ENCODE data around the gene ATG7.

DNA sequence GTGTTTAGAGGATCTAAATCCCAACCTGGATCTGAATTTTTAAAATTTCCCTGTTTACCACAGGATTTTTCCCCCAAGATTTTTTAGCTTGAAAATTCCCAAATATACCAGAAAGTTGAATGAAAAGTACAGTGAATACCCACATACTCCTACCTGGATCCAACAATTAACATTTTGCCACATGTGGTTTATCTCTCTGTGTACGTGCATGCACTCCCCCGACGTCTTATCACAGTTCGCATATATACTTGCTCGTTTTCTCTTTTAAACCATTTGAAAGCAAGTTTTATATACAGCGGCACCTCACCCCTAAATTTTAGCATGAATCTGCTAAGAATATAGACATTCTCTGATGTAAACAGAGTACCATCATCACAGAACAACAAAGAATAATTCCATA, 165.3 kb downstream of the ATG7 start:
- TF ChIP-seq ZFP30 (CRISPR knock-in tag; IDR thresholded peaks at IDR 0.05) (no peak), PPARA (CRISPR knock-in tag; IDR thresholded peaks at IDR 0.05; ENCODE audit: borderline replicate concordance) (no peak), ISL1 (CRISPR knock-in tag; IDR thresholded peaks at IDR 0.05) (no peak), ZC3H10 (CRISPR knock-in tag; IDR thresholded peaks at IDR 0.05) (no peak), BACH2 (CRISPR knock-in tag; IDR thresholded peaks at IDR 0.05; ENCODE audit: borderline replicate concordance) (no peak), ZNF8 (CRISPR knock-in tag; IDR thresholded peaks at IDR 0.05) (no peak), OSR1 (CRISPR knock-in tag; IDR thresholded peaks at IDR 0.05) (no peak), ZFP3 (CRISPR knock-in tag; IDR thresholded peaks at IDR 0.05) (no peak), CSDC2 (CRISPR knock-in tag; IDR thresholded peaks at IDR 0.05) (no peak), RARB (CRISPR knock-in tag; IDR thresholded peaks at IDR 0.05) (no peak), SNAI2 (CRISPR knock-in tag; IDR thresholded peaks at IDR 0.05) (no peak)
- TF ChIP-seq, protein P1, sequence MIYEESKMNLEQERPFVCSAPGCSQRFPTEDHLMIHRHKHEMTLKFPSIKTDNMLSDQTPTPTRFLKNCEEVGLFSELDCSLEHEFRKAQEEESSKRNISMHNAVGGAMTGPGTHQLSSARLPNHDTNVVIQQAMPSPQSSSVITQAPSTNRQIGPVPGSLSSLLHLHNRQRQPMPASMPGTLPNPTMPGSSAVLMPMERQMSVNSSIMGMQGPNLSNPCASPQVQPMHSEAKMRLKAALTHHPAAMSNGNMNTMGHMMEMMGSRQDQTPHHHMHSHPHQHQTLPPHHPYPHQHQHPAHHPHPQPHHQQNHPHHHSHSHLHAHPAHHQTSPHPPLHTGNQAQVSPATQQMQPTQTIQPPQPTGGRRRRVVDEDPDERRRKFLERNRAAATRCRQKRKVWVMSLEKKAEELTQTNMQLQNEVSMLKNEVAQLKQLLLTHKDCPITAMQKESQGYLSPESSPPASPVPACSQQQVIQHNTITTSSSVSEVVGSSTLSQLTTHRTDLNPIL (CRISPR knock-in tag; IDR thresholded peaks at IDR 0.05; ENCODE audit: low read depth), result no peak
- TF ChIP-seq, protein P2, sequence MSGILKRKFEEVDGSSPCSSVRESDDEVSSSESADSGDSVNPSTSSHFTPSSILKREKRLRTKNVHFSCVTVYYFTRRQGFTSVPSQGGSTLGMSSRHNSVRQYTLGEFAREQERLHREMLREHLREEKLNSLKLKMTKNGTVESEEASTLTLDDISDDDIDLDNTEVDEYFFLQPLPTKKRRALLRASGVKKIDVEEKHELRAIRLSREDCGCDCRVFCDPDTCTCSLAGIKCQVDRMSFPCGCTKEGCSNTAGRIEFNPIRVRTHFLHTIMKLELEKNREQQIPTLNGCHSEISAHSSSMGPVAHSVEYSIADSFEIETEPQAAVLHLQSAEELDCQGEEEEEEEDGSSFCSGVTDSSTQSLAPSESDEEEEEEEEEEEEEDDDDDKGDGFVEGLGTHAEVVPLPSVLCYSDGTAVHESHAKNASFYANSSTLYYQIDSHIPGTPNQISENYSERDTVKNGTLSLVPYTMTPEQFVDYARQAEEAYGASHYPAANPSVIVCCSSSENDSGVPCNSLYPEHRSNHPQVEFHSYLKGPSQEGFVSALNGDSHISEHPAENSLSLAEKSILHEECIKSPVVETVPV (CRISPR knock-in tag; IDR thresholded peaks at IDR 0.05), result no peak
- TF ChIP-seq, protein P3, sequence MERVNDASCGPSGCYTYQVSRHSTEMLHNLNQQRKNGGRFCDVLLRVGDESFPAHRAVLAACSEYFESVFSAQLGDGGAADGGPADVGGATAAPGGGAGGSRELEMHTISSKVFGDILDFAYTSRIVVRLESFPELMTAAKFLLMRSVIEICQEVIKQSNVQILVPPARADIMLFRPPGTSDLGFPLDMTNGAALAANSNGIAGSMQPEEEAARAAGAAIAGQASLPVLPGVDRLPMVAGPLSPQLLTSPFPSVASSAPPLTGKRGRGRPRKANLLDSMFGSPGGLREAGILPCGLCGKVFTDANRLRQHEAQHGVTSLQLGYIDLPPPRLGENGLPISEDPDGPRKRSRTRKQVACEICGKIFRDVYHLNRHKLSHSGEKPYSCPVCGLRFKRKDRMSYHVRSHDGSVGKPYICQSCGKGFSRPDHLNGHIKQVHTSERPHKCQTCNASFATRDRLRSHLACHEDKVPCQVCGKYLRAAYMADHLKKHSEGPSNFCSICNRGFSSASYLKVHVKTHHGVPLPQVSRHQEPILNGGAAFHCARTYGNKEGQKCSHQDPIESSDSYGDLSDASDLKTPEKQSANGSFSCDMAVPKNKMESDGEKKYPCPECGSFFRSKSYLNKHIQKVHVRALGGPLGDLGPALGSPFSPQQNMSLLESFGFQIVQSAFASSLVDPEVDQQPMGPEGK (CRISPR knock-in tag; IDR thresholded peaks at IDR 0.05; ENCODE audit: borderline replicate concordance), result no peak
